Measurements from ENCODE around the gene CFAP299. TPM values are rescaled to one million over a fixed set of nuclear protein-coding genes. Genes with fewer than 3 reads are reported as not detected.

CFAP299 gene
- total and polyA plus RNA-seq, 2 donors (not counting 3 experiments of a cell fraction or from before 2014, with no cell fraction given), result not detected

- Histone ChIP-seq H3K27me3 (ENCODE audit: control insufficient read depth in 2 of 2, insufficient read depth in 2 of 2, low read length in 2 of 2) (no peaks in the 10 kb centered on the region), H3K4me3 (replicated peaks in 1 of 3; ENCODE audit: insufficient read depth in 1 of 3, low read depth in 1 of 3, low read length in 3 of 3) (no peak overlapping the region), H4K20me1 (replicated peaks; ENCODE audit: control insufficient read depth, extremely low read depth, insufficient read depth, low read length) (no peaks in the 10 kb centered on the region), H3K4me2 (ENCODE audit: insufficient read depth, low read length) (no peak overlapping the region), H3K79me2 (ENCODE audit: control insufficient read depth, insufficient read depth, low read length) (no peaks in the 10 kb centered on the region), H3K9ac (replicated peaks; ENCODE audit: extremely low read depth, insufficient read depth, low read length) (no peak overlapping the region), H2AFZ (ENCODE audit: low read depth, low read length) (no peak overlapping the region), H3K36me3 (ENCODE audit: control insufficient read depth in 2 of 2, extremely low read depth in 1 of 2, insufficient read depth in 2 of 2, low read length in 2 of 2) (no peaks in the 10 kb centered on the region), H3K9me3 (replicated peaks; ENCODE audit: control insufficient read depth, insufficient read depth, low read length) (no peaks in the 10 kb centered on the region), H3K9me1 (replicated peaks; ENCODE audit: control insufficient read depth, extremely low read depth, insufficient read depth, low read length) (no peaks in the 10 kb centered on the region), H3K27ac (ENCODE audit: insufficient read depth, low read depth, low read length) (no peak overlapping the region), H3K4me1 (ENCODE audit: control insufficient read depth, extremely low read depth, insufficient read depth, low read length) (no peaks in the 10 kb centered on the region)
- intact Hi-C loops (cut with micrococcal nuclease), result no loop called here
- no peak for DNase-seq (ENCODE audit: low read depth, low spot score)
- CTCF ChIA-PET, result no interaction called here
- TF ChIP-seq GATA2 (IDR thresholded peaks at IDR 0.05; ENCODE audit: insufficient read depth, insufficient read length, low read depth, low read length) (no peak), JUN (IDR thresholded peaks at IDR 0.05; ENCODE audit: borderline replicate concordance, insufficient read depth, insufficient read length, low read depth) (no peak)
- dilution Hi-C loops (cut with MboI; ENCODE audit: extremely low pct_ligation_motif_present, low sequenced_read_pairs), result no loop called here
- FAIRE-seq, result no peak
- POLR2A ChIA-PET, result no interaction called here
- no TSS peak for BruUV-seq (replicated peaks)
Measured at GRCh38 chr4:80425124-80426100, 89.9 kb downstream of the CFAP299 start.

GRCh38 chr4:80431203-80431965 lies 95.9 kb downstream of the CFAP299 start:
- H3K79me2 ChIP-seq (ENCODE audit: control insufficient read depth, insufficient read depth, low read length), result no peaks in the 10 kb centered on the region
- intact Hi-C loops (cut with micrococcal nuclease), result no loop called here
- CTCF ChIA-PET, result no interaction called here

More at GRCh38 chr4:80431203-80431965, 95.9 kb downstream of the CFAP299 start:
- no peak for DNase-seq (ENCODE audit: low read depth, low spot score)
- Histone ChIP-seq H3K9me3 (replicated peaks; ENCODE audit: control insufficient read depth, insufficient read depth, low read length) (no peaks in the 10 kb centered on the region), H3K36me3 (ENCODE audit: control insufficient read depth in 2 of 2, extremely low read depth in 1 of 2, insufficient read depth in 2 of 2, low read length in 2 of 2) (no peaks in the 10 kb centered on the region), H3K4me2 (ENCODE audit: insufficient read depth, low read length) (no peak overlapping the region), H3K27me3 (ENCODE audit: control insufficient read depth in 2 of 2, insufficient read depth in 2 of 2, low read length in 2 of 2) (no peaks in the 10 kb centered on the region), H3K27ac (ENCODE audit: insufficient read depth, low read depth, low read length) (no peak overlapping the region), H3K9ac (replicated peaks; ENCODE audit: extremely low read depth, insufficient read depth, low read length) (no peak overlapping the region), H2AFZ (ENCODE audit: low read depth, low read length) (no peak overlapping the region), H3K4me1 (ENCODE audit: control insufficient read depth, extremely low read depth, insufficient read depth, low read length) (no peaks in the 10 kb centered on the region), H3K4me3 (replicated peaks in 1 of 3; ENCODE audit: insufficient read depth in 1 of 3, low read depth in 1 of 3, low read length in 3 of 3) (no peak overlapping the region), H3K9me1 (replicated peaks; ENCODE audit: control insufficient read depth, extremely low read depth, insufficient read depth, low read length) (no peaks in the 10 kb centered on the region), H4K20me1 (replicated peaks; ENCODE audit: control insufficient read depth, extremely low read depth, insufficient read depth, low read length) (no peaks in the 10 kb centered on the region)
- FAIRE-seq, result no peak
- POLR2A ChIA-PET, result no interaction called here
- BruUV-seq (replicated peaks), result no TSS peak
- no peak for TF ChIP-seq MYC (IDR thresholded peaks at IDR 0.05; ENCODE audit: low read depth, low read length)
- TF ChIP-seq POLR2A (IDR thresholded peaks at IDR 0.05; ENCODE audit: low read depth, low read length), result no peak
- dilution Hi-C loops (cut with MboI; ENCODE audit: extremely low pct_ligation_motif_present, low sequenced_read_pairs), result no loop called here

Data from endothelial cell of umbilical vein (primary cell).